AG10803 (cell line): ENCODE measurements around the gene GLTP.

Experiments used
- DNase-seq: peaks from one replicate; pipeline ENCODE4 v3.0.0; 2010; ENCODE audit warnings: low read depth
- H3K4me3 ChIP-seq: 2 replicates; pipeline ENCODE4 v1.5.1; 2011; ENCODE audit warnings: mild to moderate bottlenecking, low read length, control low read depth
- CTCF ChIP-seq: conservative IDR thresholded peaks from 2 replicates; pipeline ENCODE4 v1.5.1; 2011; ENCODE audit warnings: mild to moderate bottlenecking, low read length, control low read depth, inconsistent platforms

The GLTP gene

DNA sequence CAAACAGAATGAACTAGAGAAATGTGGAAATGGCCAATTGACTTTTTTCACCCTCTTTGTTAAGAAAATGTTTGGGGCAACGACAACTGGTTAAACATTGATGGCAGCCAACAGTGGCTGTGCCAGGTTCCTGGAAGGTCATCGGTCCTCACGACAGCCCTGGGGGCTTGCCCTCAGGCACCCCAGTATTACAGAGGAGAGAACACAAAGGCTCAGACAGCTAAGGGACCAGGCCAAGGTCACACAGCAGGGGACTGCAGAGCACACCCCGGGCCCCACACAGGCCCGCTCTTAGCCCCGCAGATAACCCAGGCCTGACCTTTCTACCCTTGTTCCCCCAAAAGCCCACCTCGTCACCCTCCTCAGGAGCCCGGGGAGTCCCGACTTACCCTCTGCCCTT is 48.4 kb downstream of the GLTP start:
- H3K4me3 ChIP-seq = no peak overlapping the region
- no peak for DNase-seq
- TF ChIP-seq CTCF = no peak

GRCh38 chr12:109831365-109831764 is 49.0 kb downstream of the GLTP start:
- no peak for DNase-seq
- no peak overlapping the region for H3K4me3 ChIP-seq
- no peak for TF ChIP-seq CTCF

GRCh38 chr12:109830718-109831117 is 49.6 kb downstream of the GLTP start:
- no peak for DNase-seq
- no peak for TF ChIP-seq CTCF

DNA sequence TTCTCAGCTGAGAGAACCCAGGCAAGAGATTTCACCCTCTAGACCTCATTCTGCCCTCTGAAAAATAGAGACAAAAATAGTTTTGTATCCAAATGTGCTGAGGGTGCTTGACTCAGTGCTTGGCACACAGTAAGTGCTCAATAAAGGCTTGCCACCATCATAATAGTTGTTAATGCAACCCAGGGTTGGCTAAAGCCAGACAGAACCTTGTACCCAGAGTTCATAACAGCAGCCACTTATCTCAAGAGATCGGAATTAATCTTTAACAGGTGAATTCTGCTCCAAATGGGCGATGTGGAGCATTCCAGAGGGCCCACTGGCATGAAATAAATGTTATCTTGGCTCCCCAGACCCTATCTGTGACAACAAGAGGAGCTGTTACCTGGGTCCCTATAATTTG is 50.1 kb downstream of the GLTP start:
- DNase-seq = no peak
- H3K4me3 ChIP-seq = no peak overlapping the region
- TF ChIP-seq CTCF = no peak

More at GRCh38 chr12:109830718-109831117, 49.6 kb downstream of the GLTP start:
- no peak overlapping the region for H3K4me3 ChIP-seq

DNA sequence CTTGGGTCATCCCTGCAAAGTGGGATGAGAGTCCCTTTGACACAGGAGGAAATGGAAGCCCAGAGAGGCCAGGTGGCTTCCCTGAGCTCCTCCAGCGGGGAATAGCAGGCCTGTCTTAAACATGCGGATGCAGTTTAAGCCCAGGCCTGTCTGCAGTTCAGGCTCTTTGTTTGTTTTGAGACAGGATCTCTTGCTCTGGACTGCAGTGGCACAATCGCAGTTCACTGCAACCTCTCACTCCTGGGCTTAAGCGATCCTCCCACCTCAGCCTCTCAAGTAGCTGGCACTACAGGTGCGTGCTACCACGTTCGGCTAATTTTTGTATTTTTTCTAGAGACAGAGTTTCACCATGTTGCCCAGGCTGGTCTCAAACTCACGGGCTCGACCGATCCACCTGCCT is 50.7 kb downstream of the GLTP start:
- no peak overlapping the region for H3K4me3 ChIP-seq
- DNase-seq = no peak
- no peak for TF ChIP-seq CTCF

- H3K4me3 ChIP-seq = no peak overlapping the region
- TF ChIP-seq CTCF = no peak
- DNase-seq = no peak
Measured at GRCh38 chr12:109828754-109829511, 51.4 kb downstream of the GLTP start.
